Erythroblast (primary cell): ENCODE measurements around the gene ZSCAN2.
"Not testable (repeated sequence)": the region's sequence is repeated elsewhere in the genome, so short reads cannot be mapped to it uniquely, and the experiment has no call there.

Source experiments
- DNase-seq, 2 experiments: peaks; one replicate each; lab custom pipeline; 2025; lab: John Stamatoyannopoulos, UW
- GATA1 ChIP-seq: IDR thresholded peaks from 2 replicates; pipeline ENCODE4 v1.6.1; 2011; ENCODE audit warnings: low read depth, mild to moderate bottlenecking, control low read depth, low read length, moderate library complexity
- POLR2A ChIP-seq: IDR thresholded peaks from 2 replicates; pipeline ENCODE4 v1.6.1; 2011; ENCODE audit warnings: mild to moderate bottlenecking, low read length

Gene ZSCAN2

GRCh38 chr15:84638103-84638502 lies 37.3 kb downstream of the ZSCAN2 start:
- TF ChIP-seq GATA1 (no peak), POLR2A (no peak)
- DNase-seq: peak; percentile 46 to 56

- not testable (repeated sequence) for DNase-seq
These were observed 41.1 kb downstream of the ZSCAN2 start for GRCh38 chr15:84641871-84642270.

GRCh38 chr15:84642640-84643039 lies 41.8 kb downstream of the ZSCAN2 start:
- DNase-seq: not testable (repeated sequence)

- DNase-seq: no peak
- TF ChIP-seq GATA1: no peak
- no peak for TF ChIP-seq POLR2A
These were observed 43.0 kb downstream of the ZSCAN2 start for GRCh38 chr15:84643838-84644237.

GRCh38 chr15:84645496-84645895 lies 44.7 kb downstream of the ZSCAN2 start:
- DNase-seq: no peak
- TF ChIP-seq GATA1: no peak
- peak; percentile 12 for TF ChIP-seq POLR2A

- TF ChIP-seq GATA1 (no peak), POLR2A (no peak)
- DNase-seq: no peak
These were observed 45.2 kb downstream of the ZSCAN2 start for GRCh38 chr15:84645997-84646396.

GRCh38 chr15:84647726-84648125 lies 46.9 kb downstream of the ZSCAN2 start:
- DNase-seq: peak; percentile 32 to 45
- TF ChIP-seq GATA1 (no peak), POLR2A (no peak)

GRCh38 chr15:84648539-84648938 lies 47.7 kb downstream of the ZSCAN2 start:
- DNase-seq: no peak
- TF ChIP-seq GATA1 (no peak), POLR2A (no peak)

- TF ChIP-seq POLR2A: no peak
- TF ChIP-seq GATA1: no peak
- DNase-seq: no peak
These were observed 48.9 kb downstream of the ZSCAN2 start for GRCh38 chr15:84649706-84650105.

GRCh38 chr15:84653584-84653909 lies 52.7 kb downstream of the ZSCAN2 start:
- TF ChIP-seq GATA1 (no peak), POLR2A (no peak)

GRCh38 chr15:84653910-84654688 lies 53.3 kb downstream of the ZSCAN2 start, which contains the start of gene WDR73:
TSS of gene WDR73 (minus strand) at chr15:84654283. CDS start at chr15:84654274, 9 bp downstream.
- DNase-seq: peak; percentile 95 to 97
- TF ChIP-seq GATA1: no peak
- TF ChIP-seq POLR2A: peak; percentile 79

More at GRCh38 chr15:84653584-84653909, 52.7 kb downstream of the ZSCAN2 start:
- no peak for DNase-seq

GRCh38 chr15:84654689-84655453 lies 54.1 kb downstream of the ZSCAN2 start:
- TF ChIP-seq GATA1 (no peak), POLR2A (no peak)
- peak; percentile 79 to 81 for DNase-seq

- DNase-seq: no peak
- TF ChIP-seq POLR2A (no peak), GATA1 (no peak)
These were observed 56.2 kb downstream of the ZSCAN2 start for GRCh38 chr15:84656972-84657371.

- DNase-seq: no peak
- TF ChIP-seq GATA1: no peak
- no peak for TF ChIP-seq POLR2A
These were observed 56.9 kb downstream of the ZSCAN2 start for GRCh38 chr15:84657748-84658079.

- peak; percentile 87 to 90 for DNase-seq
- TF ChIP-seq GATA1 (no peak), POLR2A (no peak)
These were observed 57.4 kb downstream of the ZSCAN2 start, which contains the start of gene NMB for GRCh38 chr15:84658080-84658787. TSS of gene NMB (minus strand) at chr15:84658199. CDS start at chr15:84658152, 47 bp downstream.
